Caco-2 (cell line): ENCODE measurements around the gene COPS9. TPM values are rescaled to one million over a fixed set of nuclear protein-coding genes. Genes with fewer than 3 reads are reported as not detected.

Experiments used
- BruUV-seq: library from RNA; stranded (reverse); fragments of 400-500 nt; replicated peaks from 2 replicates; lab custom pipeline; 2021; lab: Mats Ljungman, UMichigan
- CTCF ChIA-PET: fragments of 300-600 bp; sonication (Branson Sonifier 250); formaldehyde crosslinking; loops from one replicate; lab custom pipeline; 2022; ENCODE audit warnings: antibody characterized with exemption; lab: Charles Lee
- POLR2A ChIA-PET: fragments of 300-600 bp; sonication (Branson Sonifier 250); formaldehyde crosslinking; loops from one replicate; lab custom pipeline; 2022; ENCODE audit warnings: antibody characterized with exemption; lab: Charles Lee
- DNase-seq, 2 experiments: peaks; one replicate each; pipeline versions ENCODE4 v3.0.0 to v3.0.0-alpha.2; 2020 to 2022
- H3K27me3 ChIP-seq: replicated peaks from 2 replicates; pipeline ENCODE4 v1.6.0; 2011; ENCODE audit warnings: low read length; ENCODE audit not compliant: control insufficient read depth, insufficient read depth
- H3K36me3 ChIP-seq: 2 replicates; pipeline ENCODE4 v1.5.1; 2011; ENCODE audit warnings: low read length; ENCODE audit not compliant: control insufficient read depth, insufficient read depth
- H3K4me1 ChIP-seq: fragments of 250-450 bp; sonication (Bioruptor Pico); 2 replicates; pipeline ENCODE4 v1.5.1; 2020; ENCODE audit warnings: mild to moderate bottlenecking
- H3K4me3 ChIP-seq: 2 replicates; pipeline ENCODE4 v1.5.1; 2011; ENCODE audit warnings: low read depth, mild to moderate bottlenecking, control low read depth, low read length
- H3K9me3 ChIP-seq: fragments of 250-450 bp; sonication (Bioruptor Pico); 2 replicates; pipeline ENCODE4 v1.5.1; 2020; ENCODE audit warnings: mild to moderate bottlenecking, moderate library complexity
- H3K27ac Mint-ChIP-seq: one replicate; pipeline ENCODE4 v1.8.0; 2022; ENCODE audit warnings: mixed read lengths; ENCODE audit not compliant: unreplicated experiment
- H3K27me3 Mint-ChIP-seq: one replicate; pipeline ENCODE4 v1.8.0; 2022; ENCODE audit warnings: mixed read lengths; ENCODE audit not compliant: insufficient read depth, unreplicated experiment
- H3K36me3 Mint-ChIP-seq: one replicate; pipeline ENCODE4 v1.8.0; 2022; ENCODE audit warnings: mild to moderate bottlenecking, mixed read lengths; ENCODE audit not compliant: insufficient read depth, unreplicated experiment
- H3K4me1 Mint-ChIP-seq: one replicate; pipeline ENCODE4 v1.8.0; 2022; ENCODE audit warnings: low read depth, mixed read lengths; ENCODE audit not compliant: unreplicated experiment
- H3K4me3 Mint-ChIP-seq: one replicate; pipeline ENCODE4 v1.8.0; 2022; ENCODE audit warnings: mild to moderate bottlenecking, moderate library complexity, mixed read lengths; ENCODE audit not compliant: unreplicated experiment
- H3K9me3 Mint-ChIP-seq: one replicate; pipeline ENCODE4 v1.8.0; 2022; ENCODE audit warnings: mixed read lengths; ENCODE audit not compliant: unreplicated experiment
- CTCF ChIP-seq, 2 experiments: fragments of 200-600 bp in 1 of 2; IDR thresholded peaks; 1 replicate in 1 of 2; 2 replicates in 1 of 2; pipeline versions ENCODE4 v1.5.1 to v1.8.0; 2011 to 2022; ENCODE audit warnings: antibody characterized with exemption in 1 of 2, control low read depth in 1 of 2, inconsistent platforms in 1 of 2, low read depth in 1 of 2, low read length in 1 of 2, mild to moderate bottlenecking in 1 of 2, moderate library complexity in 1 of 2; ENCODE audit not compliant: insufficient read depth in 1 of 2, severe bottlenecking in 1 of 2, unreplicated experiment in 1 of 2
- intact Hi-C: fragments of 100-400 bp; cut with micrococcal nuclease; formaldehyde crosslinking; loops from one replicate; pipeline ENCODE4 v1.10.0; 2022; ENCODE audit not compliant: unreplicated experiment
- total RNA-seq: library from RNA; stranded (reverse); gene quantifications from 2 replicates; pipeline ENCODE4 v1.2.3, GENCODE V29; 2022

Gene COPS9
- total RNA-seq, 1 experiment from 2014 or later = 86.3 TPM

DNA sequence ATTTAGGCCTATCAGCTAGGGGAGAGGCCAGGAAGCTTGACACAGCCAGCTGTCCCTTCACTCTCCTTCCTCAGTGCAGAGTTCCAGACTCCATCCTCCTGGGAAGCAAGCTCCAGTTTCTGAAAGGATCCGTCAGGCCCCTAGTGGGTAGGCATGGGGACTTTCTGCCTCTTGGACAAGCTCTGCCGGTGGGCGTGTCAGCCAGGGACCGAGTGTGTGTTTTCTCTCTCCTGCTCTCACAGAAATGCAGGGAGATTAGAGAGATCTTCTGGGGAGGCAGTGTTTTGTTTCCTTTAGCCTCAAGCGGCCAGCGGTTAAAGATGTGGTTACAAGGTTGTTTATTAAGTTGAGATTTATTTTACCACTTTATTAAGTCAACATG, 34.2 kb upstream of the COPS9 start:
- Histone ChIP-seq H3K4me1 (no peaks in the 10 kb centered on the region), H3K4me3 (no peak overlapping the region), H3K9me3 (no peaks in the 10 kb centered on the region), H3K27me3 (no peaks in the 10 kb centered on the region), H3K36me3 (no peaks in the 10 kb centered on the region)
- no peak overlapping the region for H3K27ac Mint-ChIP-seq
- peaks cover 19% of the 10 kb centered on the region for H3K27me3 Mint-ChIP-seq
- CTCF ChIA-PET = no interaction called here
- H3K36me3 Mint-ChIP-seq = no peaks in the 10 kb centered on the region
- no peak for DNase-seq
- POLR2A ChIA-PET = no interaction called here
- no TSS peak for BruUV-seq
- no peak overlapping the region for H3K4me3 Mint-ChIP-seq
- intact Hi-C loops = no loop called here
- no peaks in the 10 kb centered on the region for H3K4me1 Mint-ChIP-seq
- no peaks in the 10 kb centered on the region for H3K9me3 Mint-ChIP-seq
- no peak for TF ChIP-seq CTCF (IDR thresholded peaks at IDR 0.05; ENCODE audit: insufficient read depth in 1 of 2, low read depth in 1 of 2, low read length in 1 of 2, severe bottlenecking in 1 of 2, unreplicated experiment in 1 of 2)

DNA sequence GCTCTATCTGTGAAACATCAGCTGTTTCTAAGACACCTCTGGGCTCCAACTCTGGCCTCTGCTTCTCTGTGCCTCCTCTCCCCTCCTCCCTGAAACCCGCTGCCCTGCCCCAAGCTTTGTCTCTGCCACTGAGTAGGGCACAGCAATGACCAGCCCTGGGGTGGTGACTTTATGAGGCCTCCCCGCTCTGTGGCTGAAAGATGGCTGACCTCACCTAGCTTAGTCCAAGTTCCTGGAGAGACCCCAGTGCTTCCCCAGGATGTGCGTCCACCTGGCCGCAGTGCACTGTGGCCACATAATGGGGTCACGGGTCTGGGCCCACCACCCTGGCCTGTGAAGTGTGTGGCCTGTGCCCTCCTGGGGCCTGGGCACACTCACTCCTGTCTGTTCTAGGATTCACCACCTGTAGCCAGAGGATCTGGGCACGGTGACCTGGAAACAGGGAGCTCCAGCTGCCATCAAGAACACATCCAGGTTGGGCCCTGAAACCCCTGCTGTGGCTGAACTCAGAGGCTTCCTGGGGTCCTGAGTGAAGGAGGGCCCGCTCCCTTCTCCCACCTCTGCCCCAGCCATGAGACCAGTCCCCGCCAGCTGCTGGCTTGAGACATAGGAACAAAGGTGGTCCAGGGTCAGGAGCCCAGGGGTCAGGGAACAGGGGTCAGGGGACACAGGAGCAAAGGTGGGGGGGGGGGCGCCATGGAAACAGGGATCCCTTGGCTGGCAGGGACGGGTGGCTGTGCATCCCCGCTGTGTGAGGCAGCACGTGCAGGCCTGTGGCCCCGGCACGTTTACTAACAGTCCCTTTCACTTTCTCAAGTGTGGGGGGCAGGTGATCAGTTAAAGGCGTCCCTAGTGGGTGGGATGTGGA, 33.6 kb upstream of the COPS9 start:
- no peak overlapping the region for H3K4me3 Mint-ChIP-seq
- Histone ChIP-seq H3K36me3 (no peaks in the 10 kb centered on the region), H3K4me1 (no peaks in the 10 kb centered on the region), H3K27me3 (no peaks in the 10 kb centered on the region), H3K4me3 (no peak overlapping the region), H3K9me3 (no peaks in the 10 kb centered on the region)
- no peak for DNase-seq
- no peaks in the 10 kb centered on the region for H3K36me3 Mint-ChIP-seq
- ChIA-PET POLR2A (no interaction called here), CTCF (no interaction called here)
- H3K9me3 Mint-ChIP-seq = no peaks in the 10 kb centered on the region
- H3K27ac Mint-ChIP-seq = no peak overlapping the region
- BruUV-seq = no TSS peak
- H3K27me3 Mint-ChIP-seq = peaks cover 18% of the 10 kb centered on the region
- intact Hi-C loops = no loop called here
- no peak for TF ChIP-seq CTCF (IDR thresholded peaks at IDR 0.05; ENCODE audit: insufficient read depth in 1 of 2, low read depth in 1 of 2, low read length in 1 of 2, severe bottlenecking in 1 of 2, unreplicated experiment in 1 of 2)
- no peaks in the 10 kb centered on the region for H3K4me1 Mint-ChIP-seq

GRCh38 chr2:240168546-240169361, 32.6 kb upstream of the COPS9 start:
- BruUV-seq = no TSS peak
- DNase-seq = no peak
- Histone ChIP-seq H3K36me3 (no peaks in the 10 kb centered on the region), H3K27me3 (no peaks in the 10 kb centered on the region), H3K4me3 (no peak overlapping the region), H3K4me1 (no peaks in the 10 kb centered on the region), H3K9me3 (no peaks in the 10 kb centered on the region)
- Mint-ChIP-seq H3K27me3 (peaks cover 15% of the 10 kb centered on the region), H3K9me3 (no peaks in the 10 kb centered on the region), H3K27ac (no peak overlapping the region), H3K4me3 (no peak overlapping the region), H3K36me3 (no peaks in the 10 kb centered on the region), H3K4me1 (no peaks in the 10 kb centered on the region)
- intact Hi-C loops = no loop called here
- CTCF ChIA-PET = no interaction called here
- POLR2A ChIA-PET = no interaction called here
- TF ChIP-seq CTCF (IDR thresholded peaks at IDR 0.05; ENCODE audit: insufficient read depth in 1 of 2, low read depth in 1 of 2, low read length in 1 of 2, severe bottlenecking in 1 of 2, unreplicated experiment in 1 of 2) = no peak
